Heart left ventricle (tissue), 13 donors: ENCODE data around the gene TRPV5.

Experiments
- POLR2A ChIP-seq, 2 donors: fragments of 450-650 bp; IDR thresholded peaks; one replicate each; pipeline ENCODE4 v1.6.1; 2017; ENCODE audit warnings: antibody characterized with exemption in 2 of 2, mild to moderate bottlenecking in 2 of 2, moderate library complexity in 2 of 2
- TF ChIP-seq, protein P1 (sequence below), 12 donors: fragments of 200-600 bp; sonication (generic) in 4 of 12; IDR thresholded peaks; one replicate each; pipeline versions ENCODE4 v1.5.0 to v1.8.0; 2018 to 2022; ENCODE audit warnings: antibody characterized with exemption in 12 of 12, mild to moderate bottlenecking in 5 of 12
- donor health status: ischemic (EF 13 %, LVEDD 7.1; RV severe dilation, severe dysfunction).
- donor health status: DM: no; HTN: yes; CAD: no.
- donor health status: DM: no; HTN: no; CAD: no.
- donor health status: ischemic (EF 25% LVEDD 6.9; RV normal size, moderate dysfunction).
- donor health status: ischemic (EF 25% LVEDD 5.7; RV mildly dilated, moderate dysfunction).
- donor health status: ischemic (EF 35%, LVEDD 5.7; RV mildly dilated, moderate dysfunction).
- donor health status: nonischemic (EF 11% LVEDD 7.7; RV severe dilation, severe dysfunction).
- donor health status: DM: yes; HTN: yes; CAD: no.
- donor health status: PGD.
- donor health status: ischemic (EF 29% LVEDD 5.4; RV normal size, mild dysfunction).
- donor health status: nonischemic (EF 23%, LVEDD 6.1; RV moderate dilation, normal function).

DNA sequence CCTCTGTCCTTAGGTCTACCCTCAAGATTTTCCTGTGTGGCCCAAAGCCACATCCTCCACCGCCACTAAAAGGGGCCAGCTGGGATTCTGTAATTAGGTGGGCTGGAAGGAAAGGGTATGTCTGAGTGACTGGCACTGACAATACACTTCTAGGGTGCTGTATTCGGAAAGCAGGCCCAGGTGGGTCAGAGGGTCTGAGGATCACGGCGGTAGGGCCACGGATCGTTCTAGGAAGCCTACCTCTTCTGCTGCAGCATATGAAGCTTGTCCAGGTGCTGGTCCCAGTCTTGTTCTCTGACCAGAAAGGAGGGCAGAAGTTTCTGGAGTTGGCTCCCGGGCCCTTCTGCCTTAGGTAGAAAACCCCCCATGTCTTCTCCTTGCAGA, 462 bp downstream of the TRPV5 start:
- TF ChIP-seq, protein P1, sequence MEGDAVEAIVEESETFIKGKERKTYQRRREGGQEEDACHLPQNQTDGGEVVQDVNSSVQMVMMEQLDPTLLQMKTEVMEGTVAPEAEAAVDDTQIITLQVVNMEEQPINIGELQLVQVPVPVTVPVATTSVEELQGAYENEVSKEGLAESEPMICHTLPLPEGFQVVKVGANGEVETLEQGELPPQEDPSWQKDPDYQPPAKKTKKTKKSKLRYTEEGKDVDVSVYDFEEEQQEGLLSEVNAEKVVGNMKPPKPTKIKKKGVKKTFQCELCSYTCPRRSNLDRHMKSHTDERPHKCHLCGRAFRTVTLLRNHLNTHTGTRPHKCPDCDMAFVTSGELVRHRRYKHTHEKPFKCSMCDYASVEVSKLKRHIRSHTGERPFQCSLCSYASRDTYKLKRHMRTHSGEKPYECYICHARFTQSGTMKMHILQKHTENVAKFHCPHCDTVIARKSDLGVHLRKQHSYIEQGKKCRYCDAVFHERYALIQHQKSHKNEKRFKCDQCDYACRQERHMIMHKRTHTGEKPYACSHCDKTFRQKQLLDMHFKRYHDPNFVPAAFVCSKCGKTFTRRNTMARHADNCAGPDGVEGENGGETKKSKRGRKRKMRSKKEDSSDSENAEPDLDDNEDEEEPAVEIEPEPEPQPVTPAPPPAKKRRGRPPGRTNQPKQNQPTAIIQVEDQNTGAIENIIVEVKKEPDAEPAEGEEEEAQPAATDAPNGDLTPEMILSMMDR (IDR thresholded peaks at IDR 0.05) = no peak
- TF ChIP-seq POLR2A (IDR thresholded peaks at IDR 0.05) = no peak
